K562 (cell line): ENCODE data around the gene NUAK2. TPM values are rescaled to one million over a fixed set of nuclear protein-coding genes. Genes with fewer than 3 reads are reported as not detected.

ENCODE experiments used
- ATF3 ChIP-seq, 2 experiments: fragments of 450-650 bp in 1 of 2; sonication (generic) in 1 of 2; formaldehyde crosslinking in 1 of 2; IDR thresholded peaks in 1 of 2; conservative IDR thresholded peaks in 1 of 2; 2 replicates each; pipeline versions ENCODE4 v1.6.1 to v1.8.1; 2016 to 2023; ENCODE audit warnings: mild to moderate bottlenecking in 2 of 2, moderate library complexity in 2 of 2, inconsistent platforms in 1 of 2, missing genetic modification reagents in 1 of 2
- BRD4 ChIP-seq: fragments of 200-600 bp; sonication (generic); IDR thresholded peaks from 2 replicates; pipeline ENCODE4 v1.6.1; 2017; ENCODE audit warnings: inconsistent platforms
- CBFA2T3 ChIP-seq: fragments of 450-650 bp; IDR thresholded peaks from 2 replicates; pipeline ENCODE4 v1.6.1; 2017
- DPF2 ChIP-seq: fragments of 450-650 bp; IDR thresholded peaks from 2 replicates; pipeline ENCODE4 v1.6.1; 2016
- EP300 ChIP-seq: IDR thresholded peaks from 2 replicates; pipeline ENCODE4 v1.6.1; 2012; ENCODE audit warnings: low read length, improper control_type of control experiment
- FOXK2 ChIP-seq, 2 experiments: fragments of 450-650 bp; IDR thresholded peaks in 1 of 2; conservative IDR thresholded peaks in 1 of 2; 2 replicates each; pipeline ENCODE4 v1.6.1; 2016; ENCODE audit warnings: low read depth in 2 of 2, mild to moderate bottlenecking in 1 of 2
- FOXP1 ChIP-seq: sonication (generic); formaldehyde crosslinking; IDR thresholded peaks from 2 replicates; pipeline ENCODE4 v1.8.0; 2022; ENCODE audit warnings: mild to moderate bottlenecking, missing genetic modification reagents
- HDAC3 ChIP-seq: fragments of 450-650 bp; IDR thresholded peaks from 2 replicates; pipeline ENCODE4 v1.6.1; 2018; ENCODE audit warnings: borderline replicate concordance, mild to moderate bottlenecking, moderate library complexity; ENCODE audit not compliant: partially characterized antibody
- HMG20B ChIP-seq: fragments of 250-450 bp; sonication (Bioruptor Pico); IDR thresholded peaks from 2 replicates; pipeline ENCODE4 v1.5.0; 2021; ENCODE audit warnings: mild to moderate bottlenecking
- NFE2L1 ChIP-seq: fragments of 450-650 bp; IDR thresholded peaks from 2 replicates; pipeline ENCODE4 v1.6.1; 2016; ENCODE audit warnings: missing genetic modification characterization, low read depth, mild to moderate bottlenecking, missing compliant biosample characterization, moderate library complexity, borderline replicate concordance
- NR2C2 ChIP-seq, 2 experiments: fragments of 200-800 bp in 1 of 2; sonication (Bioruptor generic) in 1 of 2; sonication (generic) in 1 of 2; formaldehyde crosslinking in 1 of 2; IDR thresholded peaks; 2 replicates each; pipeline versions ENCODE4 v1.6.1 to v1.8.0; 2016 to 2022; ENCODE audit warnings: mild to moderate bottlenecking in 1 of 2, missing compliant biosample characterization in 1 of 2, missing genetic modification characterization in 1 of 2, missing genetic modification reagents in 1 of 2
- RBM14 ChIP-seq: fragments of 200-400 bp; formaldehyde crosslinking; IDR thresholded peaks from 2 replicates; pipeline ENCODE4 v1.6.1; 2018; ENCODE audit warnings: low read depth, mild to moderate bottlenecking, low read length, moderate library complexity, borderline replicate concordance; ENCODE audit not compliant: insufficient read depth
- SIN3A ChIP-seq, 2 experiments: fragments of 150-350 bp in 1 of 2; IDR thresholded peaks; 2 replicates each; pipeline ENCODE4 v1.6.1; 2011 to 2016; ENCODE audit warnings: borderline replicate concordance in 2 of 2, low read depth in 2 of 2, low read length in 2 of 2, mild to moderate bottlenecking in 2 of 2, moderate library complexity in 2 of 2; ENCODE audit not compliant: control insufficient read depth in 1 of 2
- SMARCC2 ChIP-seq: fragments of 450-650 bp; IDR thresholded peaks from 2 replicates; pipeline ENCODE4 v1.6.1; 2017; ENCODE audit warnings: antibody characterized with exemption, moderate library complexity, mild to moderate bottlenecking, low read depth
- TGIF2 ChIP-seq: sonication (generic); formaldehyde crosslinking; IDR thresholded peaks from 2 replicates; pipeline ENCODE4 v1.8.1; 2022; ENCODE audit warnings: mild to moderate bottlenecking, missing genetic modification reagents, moderate library complexity
- U2AF2 ChIP-seq: fragments of 200-400 bp; formaldehyde crosslinking; optimal IDR thresholded peaks from 2 replicates; pipeline ENCODE3; 2017; ENCODE audit warnings: low read depth, mild to moderate bottlenecking, low read length
- ZBTB2 ChIP-seq: fragments of 450-650 bp; IDR thresholded peaks from 2 replicates; pipeline ENCODE4 v1.6.1; 2016; ENCODE audit warnings: antibody characterized with exemption
- ZBTB34 ChIP-seq: fragments of 250-450 bp; sonication (Bioruptor Pico); IDR thresholded peaks from 2 replicates; pipeline ENCODE4 v1.8.0; 2021; ENCODE audit warnings: mild to moderate bottlenecking, moderate library complexity
- ZNF263 ChIP-seq: sonication (generic); formaldehyde crosslinking; IDR thresholded peaks from 2 replicates; pipeline ENCODE4 v1.8.0; 2022; ENCODE audit warnings: mild to moderate bottlenecking, missing genetic modification reagents, borderline replicate concordance
- ZNF354B ChIP-seq: fragments of 250-450 bp; sonication (Bioruptor Pico); IDR thresholded peaks from 2 replicates; pipeline ENCODE4 v1.4.0; 2020
- ZNF436 ChIP-seq: fragments of 250-450, 450-650 bp; sonication (Bioruptor Pico); formaldehyde crosslinking; IDR thresholded peaks from 2 replicates; pipeline ENCODE4 v1.7.0; 2020; ENCODE audit warnings: mild to moderate bottlenecking
- ZNF830 ChIP-seq: fragments of 250-450 bp; sonication (Bioruptor Pico); IDR thresholded peaks from 2 replicates; pipeline ENCODE4 v1.5.0; 2021; ENCODE audit warnings: mild to moderate bottlenecking
- polyA plus RNA-seq, 8 experiments: library from polyadenylated mRNA; depleted of rRNA in 4 of 8; stranded (reverse) in 5 of 8; unstranded in 3 of 8; fragments of >200 nt; fragmentation: Nextera tagmentation in 2 of 8; fragmentation: Illumina TruSeq in 1 of 8; extraction: Ambion mirVana in 2 of 8; extraction: Trizol in 1 of 8; gene quantifications; 2 replicates each; pipeline versions ENCODE4 v1.2.1 to v1.2.3, GENCODE V29; 2011 to 2014; ENCODE audit warnings: inconsistent platforms in 1 of 8, missing spikeins in 1 of 8
- total RNA-seq, 7 experiments: library from RNA; depleted of rRNA in 6 of 7; stranded (reverse); fragments of >200 nt in 6 of 7; fragmentation: Illumina TruSeq in 2 of 7; extraction: Trizol in 2 of 7; gene quantifications; 2 replicates each; pipeline versions ENCODE4 v1.2.1 to v1.2.3, GENCODE V29; 2011 to 2021; ENCODE audit warnings: low replicate concordance in 1 of 7
- TF ChIP-seq, protein P1 (sequence below): sonication (generic); formaldehyde crosslinking; IDR thresholded peaks from 2 replicates; pipeline ENCODE4 v1.9.0; 2022; ENCODE audit warnings: mild to moderate bottlenecking, missing genetic modification reagents

Gene NUAK2
- total and polyA plus RNA-seq, 9 of the 15 experiments (the other 6 are each of a cell fraction or from before 2014, with no cell fraction given): 0.04 to 0.44 (median 0.14) TPM

- TF ChIP-seq U2AF2 (no peak), BRD4 (no peak), TGIF2 (CRISPR knock-in tag) (no peak), DPF2 (peak; percentile 87), ZBTB34 (CRISPR knock-in tag) (no peak), ZNF354B (CRISPR knock-in tag) (no peak), SIN3A (IDR thresholded peaks at IDR 0.05; ENCODE audit: borderline replicate concordance in 2 of 2, control insufficient read depth in 1 of 2, low read depth in 2 of 2, low read length in 2 of 2) (peak in 1 of 2 experiments; percentile 13; a peak in 1 of 4 replicates), HMG20B (no peak), CBFA2T3 (peak; percentile 58), ZNF830 (CRISPR knock-in tag) (no peak), HDAC3 (no peak), FOXK2 (conservative IDR thresholded peaks at IDR 0.05 in 1 of 2, IDR thresholded peaks at IDR 0.05 in 1 of 2; ENCODE audit: low read depth in 2 of 2) (no peak; a peak in 3 of 4 replicates), ZNF263 (CRISPR knock-in tag) (peak; percentile 50; the same call in 1 of the 2 replicates), NFE2L1 (tag) (no peak), ZBTB2 (no peak), EP300 (no peak), FOXP1 (CRISPR knock-in tag) (no peak), ZNF436 (CRISPR knock-in tag) (no peak), RBM14 (no peak), NR2C2 (CRISPR knock-in tag; IDR thresholded peaks at IDR 0.05) (no peak), NR2C2 (tag; IDR thresholded peaks at IDR 0.05) (peak; percentile 60; the same call in 1 of the 2 replicates), ATF3 (IDR thresholded peaks at IDR 0.05) (peak; percentile 97), ATF3 (CRISPR knock-in tag; conservative IDR thresholded peaks at IDR 0.05) (peak; percentile 89), SMARCC2 (no peak)
- TF ChIP-seq, protein P1, sequence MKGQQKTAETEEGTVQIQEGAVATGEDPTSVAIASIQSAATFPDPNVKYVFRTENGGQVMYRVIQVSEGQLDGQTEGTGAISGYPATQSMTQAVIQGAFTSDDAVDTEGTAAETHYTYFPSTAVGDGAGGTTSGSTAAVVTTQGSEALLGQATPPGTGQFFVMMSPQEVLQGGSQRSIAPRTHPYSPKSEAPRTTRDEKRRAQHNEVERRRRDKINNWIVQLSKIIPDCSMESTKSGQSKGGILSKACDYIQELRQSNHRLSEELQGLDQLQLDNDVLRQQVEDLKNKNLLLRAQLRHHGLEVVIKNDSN (CRISPR knock-in tag): no peak; the same call in 1 of the 2 replicates
Measured at GRCh38 chr1:205284420-205285144, 37.0 kb downstream of the NUAK2 start (continued).
